ENCODE results near the gene SCFD2.

GRCh38 chr4:52999626-53000025 lies 366.2 kb downstream of the SCFD2 start:
- TF ChIP-seq CTCF (IDR thresholded peaks at IDR 0.05; ENCODE audit: extremely low read depth in 1 of 2, insufficient read depth in 1 of 2, low read depth in 1 of 2, low read length in 2 of 2): no peak
- no peak for TF ChIP-seq FOS (IDR thresholded peaks at IDR 0.05; ENCODE audit: borderline replicate concordance, insufficient read depth, low read length)
- TF ChIP-seq JUN (IDR thresholded peaks at IDR 0.05; ENCODE audit: borderline replicate concordance, insufficient read depth, insufficient read length, low read depth): no peak
- TF ChIP-seq MYC (IDR thresholded peaks at IDR 0.05; ENCODE audit: low read depth, low read length): no peak
- no peak for TF ChIP-seq POLR2A (IDR thresholded peaks at IDR 0.05; ENCODE audit: low read depth, low read length)
- TF ChIP-seq EZH2 (IDR thresholded peaks at IDR 0.05; ENCODE audit: borderline replicate concordance, low read depth, low read length, severe bottlenecking): no peak
